Measurements from ENCODE around the gene MUC5B.

DNA sequence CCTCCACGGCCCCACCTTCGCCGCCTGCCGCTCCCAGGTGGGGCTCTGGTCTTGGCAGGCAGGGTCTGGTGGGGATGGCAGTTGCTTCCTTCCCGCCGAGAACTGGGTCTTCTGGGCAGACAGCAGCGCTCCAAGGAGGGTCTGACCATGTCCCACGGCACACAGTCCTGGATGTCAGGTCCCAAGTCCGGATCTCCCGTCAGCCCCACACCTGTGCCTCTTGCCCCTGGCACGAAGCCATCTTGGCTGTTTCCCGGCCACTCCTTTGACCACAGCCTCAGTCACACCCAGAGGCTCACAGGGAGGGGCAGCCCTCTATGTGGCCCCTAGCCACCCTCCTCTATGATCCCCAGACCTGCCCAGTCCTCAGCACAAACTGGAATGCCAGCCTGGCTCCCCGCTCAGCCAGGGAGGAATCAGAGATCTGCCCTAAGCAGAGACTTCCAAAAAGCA lies 14.3 kb downstream of the MUC5B start:
- TF ChIP-seq, protein P1, sequence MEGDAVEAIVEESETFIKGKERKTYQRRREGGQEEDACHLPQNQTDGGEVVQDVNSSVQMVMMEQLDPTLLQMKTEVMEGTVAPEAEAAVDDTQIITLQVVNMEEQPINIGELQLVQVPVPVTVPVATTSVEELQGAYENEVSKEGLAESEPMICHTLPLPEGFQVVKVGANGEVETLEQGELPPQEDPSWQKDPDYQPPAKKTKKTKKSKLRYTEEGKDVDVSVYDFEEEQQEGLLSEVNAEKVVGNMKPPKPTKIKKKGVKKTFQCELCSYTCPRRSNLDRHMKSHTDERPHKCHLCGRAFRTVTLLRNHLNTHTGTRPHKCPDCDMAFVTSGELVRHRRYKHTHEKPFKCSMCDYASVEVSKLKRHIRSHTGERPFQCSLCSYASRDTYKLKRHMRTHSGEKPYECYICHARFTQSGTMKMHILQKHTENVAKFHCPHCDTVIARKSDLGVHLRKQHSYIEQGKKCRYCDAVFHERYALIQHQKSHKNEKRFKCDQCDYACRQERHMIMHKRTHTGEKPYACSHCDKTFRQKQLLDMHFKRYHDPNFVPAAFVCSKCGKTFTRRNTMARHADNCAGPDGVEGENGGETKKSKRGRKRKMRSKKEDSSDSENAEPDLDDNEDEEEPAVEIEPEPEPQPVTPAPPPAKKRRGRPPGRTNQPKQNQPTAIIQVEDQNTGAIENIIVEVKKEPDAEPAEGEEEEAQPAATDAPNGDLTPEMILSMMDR (IDR thresholded peaks at IDR 0.05), result no peak
- no peak for TF ChIP-seq POLR2AphosphoS5 (IDR thresholded peaks at IDR 0.05; ENCODE audit: insufficient read depth in 1 of 2, low read depth in 1 of 2)

Measured in vagina (tissue), 2 donors.